ENCODE data around the gene DTX4.

Gene DTX4

DNA sequence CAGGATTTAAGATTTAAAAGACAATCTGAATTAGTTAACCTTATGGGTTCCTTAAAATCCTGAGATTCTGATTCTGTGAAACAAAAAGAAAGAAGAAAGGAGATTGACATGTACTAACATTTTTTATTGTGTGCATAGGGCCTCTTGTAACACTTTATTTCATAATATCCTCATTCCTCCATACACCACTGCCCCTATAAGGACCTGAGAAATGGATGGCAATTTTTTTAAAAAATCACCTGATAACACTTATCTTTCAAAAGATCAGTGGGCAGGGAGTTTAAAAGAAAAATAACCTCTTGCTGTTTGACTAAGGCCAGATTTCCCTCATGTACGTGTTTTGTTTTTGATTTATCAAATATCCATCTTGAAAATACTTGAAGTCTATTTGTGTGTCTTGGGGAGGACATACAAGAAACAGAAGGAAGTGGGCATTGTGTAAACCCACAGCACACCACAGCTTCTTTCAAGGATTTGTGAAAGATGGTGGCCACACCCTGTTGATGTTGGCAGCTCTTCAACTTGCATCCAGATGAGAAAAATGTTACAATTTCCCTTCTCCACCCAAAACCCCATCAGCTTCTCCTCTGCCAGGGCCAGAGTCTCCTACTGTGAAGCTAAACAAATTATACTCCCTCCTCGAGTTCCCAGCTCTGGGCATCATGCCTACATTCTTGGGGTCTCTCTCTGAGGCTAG is 75.7 kb downstream of the DTX4 start:
- Mint-ChIP-seq H3K9me3 (peaks cover 7% of the 10 kb centered on the region), H3K36me3 (ENCODE audit: low read depth) (no peaks in the 10 kb centered on the region), H3K27me3 (no peaks in the 10 kb centered on the region), H3K27ac (no peak overlapping the region), H3K4me1 (ENCODE audit: low read depth) (peaks cover 17% of the 10 kb centered on the region), H3K4me3 (no peak overlapping the region)

DNA sequence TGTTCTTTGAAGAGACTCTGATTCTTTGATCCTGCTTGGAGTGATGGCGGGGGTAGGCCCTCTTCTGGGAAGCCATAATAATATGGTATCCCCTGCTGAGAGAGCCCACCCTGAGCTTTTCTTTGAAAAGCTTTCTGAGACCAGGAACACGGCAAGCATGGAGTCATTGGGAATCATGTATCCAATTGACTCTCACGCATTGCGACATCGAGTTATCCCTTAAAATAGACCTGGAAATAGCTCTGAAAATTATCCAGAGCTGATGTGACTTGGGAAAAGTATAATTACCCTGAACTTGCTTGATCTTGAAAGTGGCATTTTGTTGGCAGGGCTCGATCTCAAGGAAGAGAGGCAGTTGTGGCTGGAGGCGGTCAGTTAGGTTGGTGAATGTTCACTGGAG is 77.6 kb downstream of the DTX4 start:
- H3K36me3 Mint-ChIP-seq (ENCODE audit: low read depth) = no peaks in the 10 kb centered on the region
- H3K4me1 Mint-ChIP-seq (ENCODE audit: low read depth) = peaks cover 20% of the 10 kb centered on the region
- H3K27ac Mint-ChIP-seq = no peak overlapping the region
- H3K4me3 Mint-ChIP-seq = no peak overlapping the region
- H3K9me3 Mint-ChIP-seq = peaks cover 7% of the 10 kb centered on the region
- H3K27me3 Mint-ChIP-seq = no peaks in the 10 kb centered on the region

GRCh38 chr11:59253001-59253400 is 81.1 kb downstream of the DTX4 start:
- H3K27me3 Mint-ChIP-seq = no peaks in the 10 kb centered on the region
- H3K4me1 Mint-ChIP-seq (ENCODE audit: low read depth) = peaks cover 10% of the 10 kb centered on the region
- no peak overlapping the region for H3K27ac Mint-ChIP-seq
- H3K4me3 Mint-ChIP-seq = no peak overlapping the region
- no peaks in the 10 kb centered on the region for H3K36me3 Mint-ChIP-seq (ENCODE audit: low read depth)
- peaks cover 7% of the 10 kb centered on the region for H3K9me3 Mint-ChIP-seq

- Mint-ChIP-seq H3K27me3 (no peaks in the 10 kb centered on the region), H3K27ac (no peak overlapping the region), H3K4me1 (ENCODE audit: low read depth) (peaks cover 3% of the 10 kb centered on the region), H3K36me3 (ENCODE audit: low read depth) (no peaks in the 10 kb centered on the region), H3K4me3 (no peak overlapping the region), H3K9me3 (no peaks in the 10 kb centered on the region)
Measured at GRCh38 chr11:59254286-59254685, 82.4 kb downstream of the DTX4 start.

DNA sequence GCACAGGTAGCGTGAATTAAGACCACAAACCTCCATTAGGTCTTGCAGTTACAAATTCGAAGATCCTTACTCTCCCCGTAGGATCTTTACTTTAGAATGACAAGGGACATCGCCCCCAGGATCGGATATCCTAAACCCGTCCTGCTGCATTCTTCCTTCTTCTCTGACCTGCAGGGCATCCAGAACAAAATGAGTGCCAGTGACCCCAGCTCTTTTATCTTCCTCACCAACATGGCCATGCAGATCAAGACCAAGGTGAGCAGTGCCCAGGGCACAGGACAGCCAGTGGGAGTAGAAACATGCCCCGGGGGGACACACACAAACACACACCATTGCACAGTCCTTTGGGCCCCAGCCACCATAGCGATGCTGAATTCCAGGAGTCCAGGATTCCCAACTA is 83.3 kb downstream of the DTX4 start:
- H3K27ac Mint-ChIP-seq = no peak overlapping the region
- no peak overlapping the region for H3K4me3 Mint-ChIP-seq
- H3K4me1 Mint-ChIP-seq (ENCODE audit: low read depth) = peaks cover 3% of the 10 kb centered on the region
- H3K9me3 Mint-ChIP-seq = no peaks in the 10 kb centered on the region
- H3K36me3 Mint-ChIP-seq (ENCODE audit: low read depth) = no peaks in the 10 kb centered on the region
- H3K27me3 Mint-ChIP-seq = no peaks in the 10 kb centered on the region
